Endothelial cell (in vitro differentiated cells): ENCODE results near the gene FMN1. TPM values are rescaled to one million over a fixed set of nuclear protein-coding genes. Genes with fewer than 3 reads are reported as not detected.

Experiments
- DNase-seq: peaks from one replicate; pipeline ENCODE4 v3.0.0; 2021; ENCODE audit warnings: low spot score
- H3K27ac Mint-ChIP-seq: one replicate; pipeline ENCODE4 v1.8.0; 2021; ENCODE audit warnings: mixed read lengths, inconsistent platforms; ENCODE audit not compliant: unreplicated experiment
- H3K27me3 Mint-ChIP-seq: one replicate; pipeline ENCODE4 v1.8.0; 2021; ENCODE audit warnings: mild to moderate bottlenecking, moderate library complexity, mixed read lengths, inconsistent platforms; ENCODE audit not compliant: unreplicated experiment
- H3K36me3 Mint-ChIP-seq: one replicate; pipeline ENCODE4 v1.8.0; 2021; ENCODE audit warnings: mild to moderate bottlenecking, low read depth, mixed read lengths, inconsistent platforms; ENCODE audit not compliant: unreplicated experiment
- H3K4me1 Mint-ChIP-seq: one replicate; pipeline ENCODE4 v1.8.0; 2021; ENCODE audit warnings: mild to moderate bottlenecking, mixed read lengths, inconsistent platforms; ENCODE audit not compliant: unreplicated experiment
- H3K4me3 Mint-ChIP-seq: one replicate; pipeline ENCODE4 v1.8.0; 2021; ENCODE audit warnings: mild to moderate bottlenecking, mixed read lengths, inconsistent platforms; ENCODE audit not compliant: unreplicated experiment
- H3K9me3 Mint-ChIP-seq: one replicate; pipeline ENCODE4 v1.8.0; 2021; ENCODE audit warnings: mixed read lengths, inconsistent platforms; ENCODE audit not compliant: unreplicated experiment
- CTCF ChIP-seq: fragments of 200-600 bp; sonication (generic); IDR thresholded peaks from one replicate; pipeline ENCODE4 v1.5.0; 2021; ENCODE audit warnings: antibody characterized with exemption; ENCODE audit not compliant: unreplicated experiment
- total RNA-seq: library from RNA; stranded (reverse); fragmentation: NEBNext Ultra II Directional; extraction: Animal tissue kit (Norgen Biotek cat#: 25700); gene quantifications from one replicate; pipeline ENCODE4 v1.2.1, GENCODE V29; 2021; ENCODE audit not compliant: unreplicated experiment

The FMN1 gene
- total RNA-seq, 1 donor from 2014 or later, result 1.3 TPM

- peaks cover 21% of the 10 kb centered on the region for H3K27me3 Mint-ChIP-seq
- no peak for TF ChIP-seq CTCF
- H3K36me3 Mint-ChIP-seq, result peaks cover 5% of the 10 kb centered on the region
- peak within 1 kb of the TSS; percentile 62 for H3K4me3 Mint-ChIP-seq
- H3K27ac Mint-ChIP-seq, result no peak within 1 kb of the TSS
- H3K9me3 Mint-ChIP-seq, result no peaks in the 10 kb centered on the region
- H3K4me1 Mint-ChIP-seq, result peaks cover 8% of the 10 kb centered on the region
- peak; percentile 33 for DNase-seq
These were observed 476.9 kb downstream of the FMN1 start, which contains the start of gene GREM1 for GRCh38 chr15:32717426-32718226. TSS of gene GREM1 (plus strand) at chr15:32718004. CDS start at chr15:32730691, 12,687 bp downstream.

GRCh38 chr15:32716915-32717425 is 477.5 kb downstream of the FMN1 start:
- TF ChIP-seq CTCF, result no peak
- Mint-ChIP-seq H3K4me3 (peak overlapping the region; percentile 62), H3K27me3 (peaks cover 21% of the 10 kb centered on the region), H3K4me1 (peaks cover 8% of the 10 kb centered on the region), H3K36me3 (peaks cover 5% of the 10 kb centered on the region), H3K9me3 (no peaks in the 10 kb centered on the region), H3K27ac (no peak overlapping the region)
- DNase-seq, result peak; percentile 10

GRCh38 chr15:32716216-32716914 is 478.1 kb downstream of the FMN1 start:
- no peak for DNase-seq
- Mint-ChIP-seq H3K36me3 (peaks cover 5% of the 10 kb centered on the region), H3K4me3 (peak overlapping the region; percentile 62), H3K4me1 (peaks cover 8% of the 10 kb centered on the region), H3K27ac (no peak overlapping the region), H3K27me3 (peaks cover 21% of the 10 kb centered on the region), H3K9me3 (no peaks in the 10 kb centered on the region)
- no peak for TF ChIP-seq CTCF

Other genes with a start within 250 kb of the FMN1 start
- gene RYR3, start 116.3 kb upstream of the FMN1 start, total RNA-seq, result 4.8 TPM